Spleen (tissue), 7 donors: ENCODE data around the gene YPEL2.
A peak's percentile ranks its signal among the peaks of the same experiment; 100 is the strongest.

ENCODE experiments used
- CTCF ChIP-seq, 11 experiments: fragments of 200-600 bp in 7 of 11; fragments of 450-650 bp in 4 of 11; sonication (generic) in 4 of 11; IDR thresholded peaks in 8 of 11; conservative IDR thresholded peaks in 3 of 11; 1 replicate in 7 of 11; 2 replicates in 4 of 11; pipeline versions ENCODE4 v1.4.0 to v1.8.0; 2016 to 2021; ENCODE audit warnings: antibody characterized with exemption in 11 of 11, inconsistent platforms in 4 of 11, mild to moderate bottlenecking in 1 of 11
- POLR2A ChIP-seq, 3 donors: fragments of 450-650 bp; IDR thresholded peaks; one replicate each; pipeline ENCODE4 v1.5.1; 2017; ENCODE audit warnings: antibody characterized with exemption in 3 of 3, mild to moderate bottlenecking in 1 of 3
- POLR2AphosphoS5 ChIP-seq, 3 donors: sonication (generic); formaldehyde crosslinking; IDR thresholded peaks; one replicate each; pipeline ENCODE4 v1.5.1; 2017; ENCODE audit warnings: antibody characterized with exemption in 3 of 3
- donor health status: DM: no; HTN: no; CAD: no; lungs with moderate emphysema.
- donor health status: DM: no; HTN: no; CAD: no.
- donor health status: DM: no; HTN: no; CAD: no.

- TF ChIP-seq CTCF (IDR thresholded peaks at IDR 0.05 in 8 of 11, conservative IDR thresholded peaks at IDR 0.05 in 3 of 11) (no peak), POLR2A (IDR thresholded peaks at IDR 0.05) (no peak), POLR2AphosphoS5 (IDR thresholded peaks at IDR 0.05) (peak in 2 of 3 donors; percentile 74 to 85)
Measured at GRCh38 chr17:59331929-59332748, 684 bp downstream of the YPEL2 start.
